Measurements from ENCODE around the gene ABI1. TPM values are rescaled to one million over a fixed set of nuclear protein-coding genes. Genes with fewer than 3 reads are reported as not detected.

ABI1 gene
- total and polyA plus RNA-seq, 2 of the 13 experiments (the other 11 are each of a cell fraction or from before 2014, with no cell fraction given) = 20.9 to 22.9 TPM

- TF ChIP-seq ZBTB14 (CRISPR knock-in tag; IDR thresholded peaks at IDR 0.05) (peak; percentile 96), ZNF83 (CRISPR knock-in tag; IDR thresholded peaks at IDR 0.05; ENCODE audit: borderline replicate concordance) (peak; percentile 35; the same call in 1 of the 2 replicates), ZNF597 (CRISPR knock-in tag; IDR thresholded peaks at IDR 0.05) (no peak), DDIT3 (CRISPR knock-in tag; IDR thresholded peaks at IDR 0.05) (no peak), ZNF704 (CRISPR knock-in tag; IDR thresholded peaks at IDR 0.05; ENCODE audit: borderline replicate concordance) (no peak), ETV5 (CRISPR knock-in tag; IDR thresholded peaks at IDR 0.05; ENCODE audit: borderline replicate concordance) (peak; percentile 51), ZNF549 (CRISPR knock-in tag; IDR thresholded peaks at IDR 0.05) (no peak), ARID3A (IDR thresholded peaks at IDR 0.05; ENCODE audit: low read depth, low read length) (no peak), ZNF335 (CRISPR knock-in tag; IDR thresholded peaks at IDR 0.05) (no peak), BRCA1 (CRISPR knock-in tag; IDR thresholded peaks at IDR 0.05) (no peak), LBX2 (CRISPR knock-in tag; IDR thresholded peaks at IDR 0.05; ENCODE audit: borderline replicate concordance) (no peak), ZNF720 (CRISPR knock-in tag; IDR thresholded peaks at IDR 0.05) (no peak), ZNF782 (CRISPR knock-in tag; IDR thresholded peaks at IDR 0.05; ENCODE audit: borderline replicate concordance) (no peak), MEIS1 (CRISPR knock-in tag; IDR thresholded peaks at IDR 0.05; ENCODE audit: borderline replicate concordance) (no peak)
Measured at GRCh38 chr10:26697163-26697921, 163.4 kb downstream of the ABI1 start, which contains the start of gene PDSS1 (continued).
